GM18507 (cell line): ENCODE results near the gene CIRBP.
A peak's percentile ranks its signal among the peaks of the same experiment; 100 is the strongest.

Experiments
- DNase-seq: peaks from one replicate; pipeline ENCODE4 v3.0.0; 2011; ENCODE audit warnings: low read depth; ENCODE audit not compliant: insufficient read length; ENCODE audit errors: extremely low spot score
- FAIRE-seq: peaks from 2 replicates; lab custom pipeline; 2011; peaks lifted over from hg19 to GRCh38; lab: Jason Lieb, UNC

The CIRBP gene

GRCh38 chr19:1286487-1287353 is 17.6 kb downstream of the CIRBP start:
- FAIRE-seq: no peak
- no peak for DNase-seq

DNA sequence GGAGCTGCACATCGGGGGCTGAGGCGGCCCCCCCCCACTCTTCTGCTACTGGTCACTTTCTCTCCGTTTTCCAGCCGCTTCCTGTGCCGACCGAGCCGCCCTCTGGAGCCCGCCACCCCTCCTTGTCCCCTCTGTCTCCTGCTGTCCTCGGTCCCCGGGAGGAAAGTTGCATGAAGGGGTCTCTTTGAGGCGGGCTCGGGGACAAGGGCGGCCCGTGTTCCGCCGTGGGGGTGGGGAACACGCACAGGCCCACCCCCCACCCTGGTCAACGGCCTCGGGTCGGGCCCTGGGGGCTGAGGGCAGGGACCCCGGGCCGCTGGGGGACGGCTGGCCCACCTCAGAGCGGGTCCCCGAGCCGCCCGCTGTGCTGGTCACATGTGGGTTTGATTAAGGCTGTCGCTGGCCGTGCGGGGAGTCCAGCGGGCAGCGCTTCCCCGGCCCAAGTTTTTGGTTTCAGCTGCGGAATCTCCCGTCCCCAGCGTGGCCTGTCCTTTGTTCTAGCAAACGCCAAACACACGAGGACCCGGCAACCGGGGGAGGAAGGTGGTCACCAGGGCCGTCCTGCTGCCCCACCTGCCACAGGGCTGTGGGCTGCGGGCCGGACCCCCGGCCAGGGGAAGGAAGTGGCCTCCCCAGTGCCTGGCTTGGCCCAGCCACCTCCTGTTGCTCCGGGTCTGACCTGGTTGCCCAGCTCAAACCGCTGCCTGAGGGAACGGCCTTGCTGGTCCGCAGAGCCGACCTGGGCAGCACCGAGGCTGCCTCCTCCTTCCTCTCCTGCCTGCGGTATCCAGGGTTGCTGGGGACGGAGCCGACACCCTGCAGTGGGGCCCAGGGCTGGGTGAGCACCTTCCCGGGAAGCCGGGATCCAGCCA is 18.5 kb downstream of the CIRBP start:
- FAIRE-seq (no peak), DNase-seq (no peak)

DNA sequence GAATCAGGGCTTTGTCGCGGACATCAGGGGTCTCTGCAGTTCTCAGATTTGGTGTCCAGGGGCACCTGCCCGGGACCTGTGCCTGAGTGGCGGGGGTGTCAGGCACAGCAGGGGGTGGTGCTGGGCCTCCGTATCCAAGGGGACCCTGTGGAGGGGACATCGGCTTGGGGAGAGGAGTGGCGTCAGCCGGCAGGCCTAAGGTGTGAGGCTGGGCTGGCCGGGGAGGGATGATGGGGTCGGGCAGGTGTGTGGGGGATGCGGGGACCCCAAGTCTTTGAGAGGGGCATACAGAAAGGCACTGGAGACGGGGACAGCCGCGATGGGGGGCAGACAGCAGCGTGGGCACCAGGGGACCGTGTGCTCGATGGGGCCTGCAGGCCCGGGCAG is 19.1 kb downstream of the CIRBP start:
- DNase-seq (no peak), FAIRE-seq (no peak)

- FAIRE-seq (no peak), DNase-seq (no peak)
Observed at GRCh38 chr19:1288833-1289685, 19.9 kb downstream of the CIRBP start.

DNA sequence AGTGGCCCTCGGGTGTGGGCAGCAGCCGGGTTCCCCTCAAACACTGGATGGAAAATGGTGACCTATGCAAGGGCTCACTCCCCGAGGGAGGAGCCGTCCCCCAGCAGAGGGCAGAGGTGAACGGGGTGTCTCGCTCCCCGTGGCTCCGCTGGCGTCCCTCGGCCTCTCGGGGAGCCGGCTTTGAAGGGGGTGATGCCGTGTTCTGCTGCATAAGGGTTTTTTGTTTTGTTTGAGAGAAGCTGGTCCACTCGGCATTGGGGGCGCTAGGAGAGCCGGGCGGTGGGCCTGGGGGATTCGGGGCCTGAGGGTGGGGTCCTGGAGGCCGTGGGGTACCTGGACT is 20.5 kb downstream of the CIRBP start:
- DNase-seq: no peak
- no peak for FAIRE-seq

GRCh38 chr19:1290196-1290702 is 21.1 kb downstream of the CIRBP start:
- FAIRE-seq: no peak
- DNase-seq: no peak

DNA sequence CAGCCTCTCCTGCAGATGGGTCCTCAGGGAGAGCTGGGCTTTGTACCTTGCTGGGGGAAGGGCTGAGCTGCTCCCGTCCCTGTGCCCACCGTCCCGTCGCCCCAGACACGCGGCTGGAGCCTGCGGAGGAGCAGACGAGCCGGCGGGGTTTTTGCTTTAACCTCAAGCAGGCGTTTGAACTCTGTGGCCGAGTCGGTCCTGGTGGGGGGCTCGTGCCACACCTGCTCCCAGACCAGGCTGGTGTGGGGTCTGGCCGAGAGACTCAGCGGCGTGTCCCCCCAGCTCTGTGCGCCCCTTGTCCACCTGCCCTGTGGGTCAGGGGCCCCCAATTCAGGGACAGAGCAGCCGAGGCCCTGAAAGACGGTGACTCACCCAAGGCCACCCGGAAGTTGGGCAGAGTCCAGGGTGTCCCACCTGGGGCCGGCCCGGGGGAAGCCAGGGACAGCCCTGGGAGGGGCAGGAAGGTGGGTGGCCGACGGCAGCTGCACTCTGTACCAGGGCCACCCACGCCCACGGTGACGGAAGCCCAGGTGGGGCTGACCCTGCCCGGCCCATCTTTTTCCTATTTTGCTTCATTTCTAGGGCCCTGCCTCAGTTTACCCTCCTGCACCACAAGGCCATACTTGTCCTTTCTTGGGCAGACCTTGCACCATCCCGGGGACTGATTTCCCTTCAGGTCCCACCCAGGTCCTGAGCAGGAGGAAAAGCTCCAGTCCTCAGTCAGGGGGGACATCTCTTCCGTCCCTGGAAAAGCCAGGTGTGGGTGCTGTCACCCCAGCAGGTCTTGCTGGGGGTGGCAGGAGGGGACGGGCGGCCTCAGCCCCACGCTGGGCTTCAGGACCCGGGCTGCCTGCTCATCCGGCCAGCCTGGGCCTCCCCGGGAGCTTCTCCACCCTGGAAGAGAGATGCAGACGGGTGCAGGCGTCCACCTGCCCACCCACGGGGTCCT is 21.8 kb downstream of the CIRBP start:
- DNase-seq: no peak
- no peak for FAIRE-seq

DNA sequence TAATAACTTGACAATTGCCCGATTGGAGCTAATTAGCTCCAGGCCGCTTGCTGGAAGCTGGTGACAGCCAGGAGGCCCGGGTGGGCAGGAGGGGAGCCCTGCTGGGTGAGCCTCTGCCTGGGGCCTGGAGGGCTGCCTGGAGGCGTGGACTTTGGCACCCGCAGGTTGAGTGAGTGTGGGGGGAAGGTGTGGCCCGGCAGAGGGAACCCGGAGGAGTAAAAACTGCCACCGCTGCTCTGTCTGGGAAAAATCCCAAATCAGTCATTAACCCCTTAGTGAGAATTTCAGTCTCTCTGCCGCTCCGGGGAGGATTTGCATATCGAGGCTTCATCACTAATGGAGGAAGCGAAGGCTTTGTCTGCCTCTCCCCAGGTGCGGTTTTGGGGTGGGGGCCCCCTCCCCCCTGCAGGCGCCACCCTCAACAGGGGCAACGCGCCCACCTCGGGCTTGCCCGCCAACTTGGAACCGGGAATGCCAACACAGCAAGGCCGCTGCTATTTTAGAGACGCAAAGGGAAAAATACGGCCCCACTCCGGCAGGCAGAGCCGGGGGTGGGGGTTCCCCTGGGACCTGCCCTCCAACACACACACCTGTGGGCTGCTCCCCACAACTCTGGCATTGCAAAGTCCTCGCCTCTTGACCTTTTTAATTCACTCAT is 22.8 kb downstream of the CIRBP start:
- DNase-seq (peak; percentile 29), FAIRE-seq (peak; percentile 89)

- FAIRE-seq (no peak), DNase-seq (no peak)
Observed at GRCh38 chr19:1292419-1293151, 23.5 kb downstream of the CIRBP start.

- no peak for FAIRE-seq
- DNase-seq: no peak
Observed at GRCh38 chr19:1293782-1294604, 24.9 kb downstream of the CIRBP start.

GRCh38 chr19:1294688-1295087 is 25.6 kb downstream of the CIRBP start:
- FAIRE-seq: no peak
- DNase-seq: no peak

DNA sequence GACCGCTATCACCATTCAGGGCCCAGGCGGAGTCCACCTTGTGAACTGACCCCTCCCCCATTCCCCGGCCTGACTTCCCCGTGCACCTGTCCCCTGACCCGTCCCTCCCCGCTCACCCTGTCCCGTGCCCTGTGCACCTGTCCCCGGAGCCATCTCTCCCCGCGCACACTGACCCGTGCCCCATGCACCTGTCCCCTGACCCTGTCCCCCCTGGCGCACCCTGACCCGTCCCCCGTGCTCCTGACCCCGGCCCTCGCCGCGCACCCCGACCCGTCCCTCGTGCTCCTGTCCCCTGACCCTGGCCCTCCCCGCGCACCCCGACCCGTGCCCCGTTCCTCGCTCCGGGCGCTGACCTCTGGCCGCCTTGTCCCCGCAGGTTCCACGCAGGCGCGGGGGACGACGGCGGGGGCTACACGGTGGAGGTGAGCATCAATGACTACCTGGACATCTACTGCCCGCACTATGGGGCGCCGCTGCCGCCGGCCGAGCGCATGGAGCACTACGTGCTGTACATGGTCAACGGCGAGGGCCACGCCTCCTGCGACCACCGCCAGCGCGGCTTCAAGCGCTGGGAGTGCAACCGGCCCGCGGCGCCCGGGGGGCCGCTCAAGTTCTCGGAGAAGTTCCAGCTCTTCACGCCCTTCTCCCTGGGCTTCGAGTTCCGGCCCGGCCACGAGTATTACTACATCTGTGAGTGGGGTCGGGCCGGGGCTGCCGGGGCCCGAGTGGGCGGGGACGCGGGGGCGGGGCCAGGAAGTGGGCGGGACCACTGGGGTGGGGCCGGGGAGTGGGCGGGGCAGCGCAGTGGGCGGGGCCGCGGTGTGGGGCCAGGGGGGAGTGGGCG is 26.3 kb downstream of the CIRBP start:
- FAIRE-seq: no peak
- DNase-seq: peak; percentile 50

DNA sequence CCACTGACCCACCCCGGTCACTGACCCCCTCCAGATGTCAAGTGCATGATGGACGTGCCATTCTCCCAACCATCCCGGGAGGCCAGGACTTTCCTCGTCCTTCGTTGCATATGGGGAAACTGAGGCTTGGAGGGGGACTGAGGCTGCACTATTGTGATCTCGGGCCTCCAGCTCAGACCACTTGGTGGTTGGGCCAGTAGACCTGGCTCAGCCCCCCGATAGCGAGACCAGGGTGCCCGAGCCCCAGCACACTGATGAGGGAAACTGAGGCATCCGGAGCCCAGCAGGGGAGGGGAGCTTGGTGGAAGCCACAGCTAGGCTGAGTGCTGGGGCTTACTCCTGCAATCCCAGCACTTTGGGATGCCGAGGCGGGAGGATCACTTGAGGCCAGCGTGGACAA is 26.9 kb downstream of the CIRBP start:
- DNase-seq (no peak), FAIRE-seq (no peak)

- FAIRE-seq (no peak), DNase-seq (no peak)
Observed at GRCh38 chr19:1296575-1297271, 27.6 kb downstream of the CIRBP start.

- DNase-seq: no peak
- no peak for FAIRE-seq
Observed at GRCh38 chr19:1298235-1298634, 29.1 kb downstream of the CIRBP start.
